Psoas muscle (tissue), 8 donors: ENCODE results near the gene DEDD. TPM values are rescaled to one million over a fixed set of nuclear protein-coding genes. Genes with fewer than 3 reads are reported as not detected.
A peak's percentile ranks its signal among the peaks of the same experiment; 100 is the strongest.

Source experiments
- ATAC-seq, 4 donors: fragments of 200-7000 bp; cut with Tn5 transposase; one replicate each; pipeline ENCODE4 v1.9.1; 2020; ENCODE audit warnings: moderate library complexity in 3 of 4, mild to moderate bottlenecking in 2 of 4
- DNase-seq, 2 donors: peaks; one replicate each; pipeline ENCODE4 v3.0.0-alpha.2; 2020
- H3K27ac ChIP-seq: fragments of 200-600 bp; one replicate; pipeline ENCODE4 v1.8.0; 2022
- H3K27me3 ChIP-seq, 3 donors: fragments of 200-600 bp in 1 of 3; one replicate each; pipeline versions ENCODE4 v1.6.1 to v1.8.0; 2013 to 2022; ENCODE audit warnings: low read length in 2 of 3, mild to moderate bottlenecking in 2 of 3, moderate library complexity in 1 of 3; ENCODE audit not compliant: insufficient read depth in 3 of 3
- H3K36me3 ChIP-seq, 2 donors: fragments of 200-600 bp in 1 of 2; one replicate each; pipeline versions ENCODE4 v1.6.1 to v1.8.0; 2013 to 2022; ENCODE audit warnings: low read depth in 1 of 2, mild to moderate bottlenecking in 1 of 2, moderate library complexity in 1 of 2; ENCODE audit not compliant: insufficient read depth in 1 of 2
- H3K4me1 ChIP-seq: fragments of 200-600 bp; one replicate; pipeline ENCODE4 v1.8.0; 2022
- H3K4me3 ChIP-seq: fragments of 200-600 bp; one replicate; pipeline ENCODE4 v1.8.0; 2022; ENCODE audit warnings: mild to moderate bottlenecking
- H3K9me3 ChIP-seq: fragments of 200-600 bp; one replicate; pipeline ENCODE4 v1.8.0; 2022
- CTCF ChIP-seq: fragments of 200-600 bp; IDR thresholded peaks from one replicate; pipeline ENCODE4 v1.8.0; 2022; ENCODE audit warnings: antibody characterized with exemption
- WGBS, 3 donors: extraction: QIAGEN DNeasy Blood & Tissue Kit; methylation state at CpG; one replicate each; pipeline versions ENCODE4 v1.1.6 to v1.1.7; 2013; 5-methylcytosine and 5-hydroxymethylcytosine counted together
- intact Hi-C, 2 donors: fragments of 100-400 bp; cut with DNase I; formaldehyde crosslinking; loops; one replicate each; pipeline versions ENCODE4 v1.11.0 to v1.14.2; 2022
- polyA plus RNA-seq, 3 donors: library from polyadenylated mRNA; stranded (reverse); fragments of 200-250 nt; gene quantifications; one replicate each; pipeline ENCODE4 v1.2.3, GENCODE V29; 2013
- total RNA-seq, 4 donors: library from RNA; stranded (reverse); fragmentation: NEBNext Ultra II Directional in 2 of 4; extraction: Animal tissue kit (Norgen Biotek cat#: 25700) in 2 of 4; gene quantifications; one replicate each; pipeline versions ENCODE4 v1.2.1 to v1.2.4, GENCODE V29; 2021 to 2023
- donor health status: healthy with polysubstance abuse.
- donor health status: DM: no; HTN: no; CAD: no; lungs with moderate emphysema.
- donor health status: Bipolar disorder and iron deficiency.
- donor health status: healthy.
- donor health status: DM: yes; HTN: yes; CAD: no.
- donor health status: DM: no; HTN: no; CAD: no.
- donor health status: DM: no; HTN: no; CAD: no.
- donor health status: DM: yes; HTN: yes; CAD: no.

DEDD gene
- total and polyA plus RNA-seq, 7 donors: 30.4 to 70.8 (median 57.7) TPM

- Histone ChIP-seq H3K27ac (no peak within 1 kb of the TSS), H3K36me3 (no peaks in the 10 kb centered on the region), H3K4me3 (no peak within 1 kb of the TSS), H3K4me1 (no peaks in the 10 kb centered on the region), H3K27me3 (no peaks in the 10 kb centered on the region), H3K9me3 (no peaks in the 10 kb centered on the region)
- no peak for TF ChIP-seq CTCF
- DNase-seq (peak in 1 of 2 donors; percentile 44), ATAC-seq (no peak)
- WGBS, 3 donors: 66 to 69% (median 69%) methylated on average over 20 to 22 of the region's 22 CpGs
- intact Hi-C loops: no loop called here
Measured at GRCh38 chr1:161089251-161089924, 43.1 kb downstream of the DEDD start, which contains the start of gene NECTIN4. TSS of gene NECTIN4 (minus strand) at chr1:161089558. CDS start at chr1:161089296, 262 bp downstream.

- Histone ChIP-seq H3K27me3 (no peaks in the 10 kb centered on the region), H3K9me3 (no peaks in the 10 kb centered on the region), H3K36me3 (no peaks in the 10 kb centered on the region), H3K4me3 (no peak overlapping the region), H3K4me1 (no peaks in the 10 kb centered on the region), H3K27ac (no peak overlapping the region)
- DNase-seq: peak in 1 of 2 donors; percentile 26
- intact Hi-C loops: no loop called here
- TF ChIP-seq CTCF: no peak
- ATAC-seq: no peak
- WGBS, 3 donors: 76 to 87% (median 80%) methylated on average over 3 of the region's 3 CpGs
Measured at GRCh38 chr1:161088587-161089110, 43.8 kb downstream of the DEDD start.

GRCh38 chr1:161086457-161086856 lies 46.0 kb downstream of the DEDD start:
- TF ChIP-seq CTCF: no peak
- no peaks in the 10 kb centered on the region for H3K4me1 ChIP-seq
- DNase-seq (no peak), ATAC-seq (no peak)
- 54 to 65% (median 60%) methylated on average over 4 of the region's 4 CpGs for WGBS, 3 donors
- no peak overlapping the region for H3K27ac ChIP-seq
- intact Hi-C loops: no loop called here
- H3K9me3 ChIP-seq: no peaks in the 10 kb centered on the region
- no peaks in the 10 kb centered on the region for H3K27me3 ChIP-seq
- no peak overlapping the region for H3K4me3 ChIP-seq
- no peaks in the 10 kb centered on the region for H3K36me3 ChIP-seq

- intact Hi-C loops: no loop called here
- no peak for TF ChIP-seq CTCF
- Histone ChIP-seq H3K4me3 (no peak overlapping the region), H3K36me3 (no peaks in the 10 kb centered on the region), H3K9me3 (no peaks in the 10 kb centered on the region), H3K4me1 (no peaks in the 10 kb centered on the region), H3K27ac (no peak overlapping the region), H3K27me3 (no peaks in the 10 kb centered on the region)
- DNase-seq (no peak), ATAC-seq (no peak)
- WGBS, 3 donors: 57 to 69% (median 65%) methylated on average over 2 of the region's 2 CpGs
Measured at GRCh38 chr1:161085165-161085564, 47.3 kb downstream of the DEDD start.
